ENCODE results near the gene NDUFS8. TPM values are rescaled to one million over a fixed set of nuclear protein-coding genes. Genes with fewer than 3 reads are reported as not detected.

NDUFS8 gene
- total and polyA plus RNA-seq, 10 of the 15 experiments (the other 5 are each of a cell fraction or from before 2014, with no cell fraction given): 17.6 to 308 (median 120) TPM

GRCh38 chr11:68057807-68058206, 27.3 kb downstream of the NDUFS8 start:
- intact Hi-C loops (cut with micrococcal nuclease; ENCODE audit: unreplicated experiment): no loop called here
- H4K20me1 ChIP-seq (ENCODE audit: control insufficient read depth, insufficient read depth): no peaks in the 10 kb centered on the region
- ChIA-PET CTCF (interaction anchor here (0.5 kb wide), 1 partner anchor 746 kb away, joined by 3 read pairs; no protein-coding TSS in a partner anchor), SMC1A (ENCODE audit: uncharacterized antibody, unreplicated experiment) (no interaction called here), POLR2A (no interaction called here), RAD21 (ENCODE audit: unreplicated experiment) (no interaction called here)
- H3K4me2 ChIP-seq (ENCODE audit: control insufficient read depth, insufficient read depth): no peak overlapping the region
- no peaks in the 10 kb centered on the region for H3K27me3 ChIP-seq (replicated peaks in 1 of 2; ENCODE audit: control insufficient read depth in 2 of 2, insufficient read depth in 2 of 2, low read length in 1 of 2)
- DNase-seq (ENCODE audit: low read depth, low spot score) (no peak), ATAC-seq (no peak), FAIRE-seq (no peak)
- no TSS peak for BruUV-seq (replicated peaks)
- 98% methylated on average over 4 of the region's 4 CpGs for WGBS (ENCODE audit: insufficient coverage, insufficient replicate concordance, low lambda C conversion rate, missing lambda C conversion rate)
- H3K9me3 ChIP-seq (replicated peaks; ENCODE audit: control insufficient read depth, insufficient read depth, low read length): no peaks in the 10 kb centered on the region
- H3K4me3 ChIP-seq: no peak overlapping the region
- H3K4me1 ChIP-seq (ENCODE audit: control insufficient read depth, insufficient read depth, low read length): no peaks in the 10 kb centered on the region
- peaks cover 4 to 8% of the 10 kb centered on the region in 2 experiments; a peak in 3 of 4 replicates for H3K36me3 ChIP-seq (ENCODE audit: control insufficient read depth in 2 of 2, insufficient read depth in 2 of 2, low read length in 1 of 2)
- no peak overlapping the region for H3K27ac ChIP-seq (ENCODE audit: control insufficient read depth, insufficient read depth)
- H3K9ac ChIP-seq (ENCODE audit: control insufficient read depth, insufficient read depth, low read length): no peak overlapping the region
- in situ Hi-C loops (cut with MboI): no loop called here
- H3K79me2 ChIP-seq (ENCODE audit: control insufficient read depth, insufficient read depth, low read length): no peaks in the 10 kb centered on the region
- no peak overlapping the region for H2AFZ ChIP-seq (ENCODE audit: control insufficient read depth, low read depth, low read length)
- TF ChIP-seq ZBED1 (IDR thresholded peaks at IDR 0.05; ENCODE audit: borderline replicate concordance) (no peak), ZNF207 (IDR thresholded peaks at IDR 0.05; ENCODE audit: borderline replicate concordance) (no peak), ATF3 (IDR thresholded peaks at IDR 0.05; ENCODE audit: borderline replicate concordance, extremely low read depth, low read depth, low read length) (no peak), SMAD5 (IDR thresholded peaks at IDR 0.05; ENCODE audit: low read depth) (no peak), E4F1 (IDR thresholded peaks at IDR 0.05; ENCODE audit: borderline replicate concordance, partially characterized antibody) (no peak), BRCA1 (IDR thresholded peaks at IDR 0.05; ENCODE audit: low read depth, low read length) (no peak), IRF5 (IDR thresholded peaks at IDR 0.05; ENCODE audit: borderline replicate concordance) (no peak), RCOR1 (conservative IDR thresholded peaks at IDR 0.05; ENCODE audit: low read depth, low read length) (no peak), MYC (IDR thresholded peaks at IDR 0.05; ENCODE audit: insufficient read depth, insufficient read length, insufficient replicate concordance, low read length, severe bottlenecking) (no peak), E2F8 (IDR thresholded peaks at IDR 0.05; ENCODE audit: low read depth, partially characterized antibody) (no peak), BCL3 (IDR thresholded peaks at IDR 0.05; ENCODE audit: borderline replicate concordance, insufficient read depth, low read depth, low read length, poor library complexity, severe bottlenecking) (no peak), MEF2A (IDR thresholded peaks at IDR 0.05; ENCODE audit: insufficient read depth, low read depth, low read length) (no peak), POLR2AphosphoS2 (IDR thresholded peaks at IDR 0.05; ENCODE audit: low read depth, low read length) (no peak), ESRRA (IDR thresholded peaks at IDR 0.05; ENCODE audit: low read length) (no peak), FOS (IDR thresholded peaks at IDR 0.05; ENCODE audit: borderline replicate concordance, extremely low read depth, insufficient read length) (no peak), ZSCAN29 (IDR thresholded peaks at IDR 0.05) (no peak)

Data from GM12878 (cell line).